Measurements from ENCODE around the gene AS3MT. TPM values are rescaled to one million over a fixed set of nuclear protein-coding genes. Genes with fewer than 3 reads are reported as not detected.
A peak's percentile ranks its signal among the peaks of the same experiment; 100 is the strongest.
"Not testable (repeated sequence)": the region's sequence is repeated elsewhere in the genome, so short reads cannot be mapped to it uniquely, and the experiment has no call there.

The AS3MT gene
- total RNA-seq, 1 experiment from 2014 or later = not detected

DNA sequence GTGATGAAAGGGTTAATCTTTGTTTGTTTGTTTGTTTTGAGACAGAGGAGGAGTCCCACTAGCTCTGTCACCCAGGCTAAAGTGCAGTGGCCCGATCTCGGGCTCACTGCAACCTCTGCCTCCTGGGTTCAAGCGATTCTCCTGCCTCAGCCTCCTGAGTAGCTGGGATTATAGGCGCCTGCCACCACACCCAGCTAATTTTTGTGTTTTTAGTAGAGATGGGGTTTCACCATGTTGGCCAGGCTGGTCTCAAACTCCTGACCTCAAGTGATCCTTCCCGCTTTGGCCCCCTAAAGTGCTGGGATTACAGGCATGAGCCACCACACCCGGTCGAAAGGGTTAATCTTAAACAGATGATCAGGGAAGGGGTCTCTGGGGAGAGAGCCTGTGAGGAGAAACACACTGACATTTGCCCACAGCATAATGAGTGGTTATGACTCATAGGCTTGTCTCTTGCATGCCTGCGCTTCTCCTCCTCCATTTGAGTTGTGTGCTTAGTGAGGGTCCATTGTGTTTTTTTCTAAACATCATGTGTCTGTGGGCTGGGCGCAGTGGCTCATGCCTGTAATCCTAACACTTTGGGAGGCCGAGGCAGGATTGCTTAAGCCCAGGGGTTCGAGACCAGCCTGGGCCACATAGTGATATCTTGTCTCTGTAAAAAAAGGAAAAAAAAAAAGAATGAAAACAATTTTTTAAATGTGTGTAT is 13.4 kb upstream of the AS3MT start:
- not testable (repeated sequence) for DNase-seq (ENCODE audit: low spot score)

DNA sequence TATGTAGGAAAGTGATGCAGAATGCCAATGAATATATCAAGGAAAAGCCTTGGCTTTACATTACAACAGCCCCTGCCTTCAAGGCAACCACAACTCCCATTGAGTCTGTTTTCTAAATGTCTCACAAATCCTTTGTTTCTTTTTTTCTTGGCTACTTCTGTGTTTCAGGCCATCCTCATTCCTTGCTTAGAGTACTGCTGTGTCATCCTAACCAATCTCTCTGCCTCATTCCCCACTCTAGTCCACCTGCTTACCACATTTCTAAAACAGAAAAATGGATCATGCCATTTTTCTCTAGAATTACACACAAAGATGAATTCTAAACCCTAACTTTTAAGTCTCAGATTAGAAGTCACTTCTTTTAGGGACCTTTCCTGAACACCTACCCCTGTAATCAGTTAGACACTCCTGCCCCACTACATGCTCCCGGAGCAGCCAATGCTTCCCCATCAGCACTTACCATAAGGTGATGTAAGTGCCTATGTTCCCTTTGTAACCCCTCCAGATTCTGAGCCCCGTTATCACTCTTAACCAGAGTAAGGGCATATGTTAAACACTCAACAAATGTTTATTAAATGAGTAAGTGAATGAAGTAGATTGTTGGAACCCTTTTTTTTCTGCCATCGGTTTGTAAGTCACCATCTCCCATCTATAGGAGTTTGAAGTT is 12.4 kb upstream of the AS3MT start:
- DNase-seq (ENCODE audit: low spot score) = no peak

DNA sequence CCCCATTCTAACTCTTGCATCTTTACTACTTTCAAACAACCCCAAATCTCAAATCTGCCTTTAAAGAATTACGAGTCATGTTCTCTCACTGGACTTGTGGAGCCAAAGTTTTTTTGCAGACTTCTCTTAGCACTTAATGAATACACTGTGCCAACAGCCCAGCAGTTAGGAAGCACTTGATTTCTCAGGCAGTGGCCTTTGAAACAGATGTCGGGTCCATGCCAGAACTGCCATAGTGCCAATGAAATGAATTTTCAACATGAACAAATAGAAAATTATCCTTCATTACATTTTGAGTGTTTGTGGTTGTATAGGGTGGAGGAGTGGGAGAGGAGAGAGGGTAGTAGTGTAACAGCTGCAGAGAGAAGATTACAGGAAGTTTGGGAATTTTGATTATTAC is 9.4 kb upstream of the AS3MT start:
- DNase-seq (ENCODE audit: low spot score) = no peak

DNA sequence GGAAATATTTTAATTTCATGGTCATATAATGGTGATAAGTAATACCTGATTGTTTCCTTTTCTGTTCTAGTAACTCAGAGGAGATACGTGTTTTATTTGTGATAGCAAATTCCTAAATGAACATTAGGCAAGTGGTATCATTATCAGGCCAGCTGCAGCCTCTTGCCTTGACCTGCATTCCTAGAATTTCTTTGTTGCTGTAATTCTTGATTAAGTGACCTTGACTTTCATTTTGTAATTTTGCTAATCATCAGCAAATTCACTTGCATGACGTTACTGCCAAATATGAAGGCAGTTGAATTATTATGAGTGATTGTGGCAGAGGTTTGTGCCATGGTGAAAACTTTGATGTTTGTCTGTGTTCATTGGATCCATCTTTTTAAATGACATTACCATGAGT is 5.6 kb upstream of the AS3MT start:
- DNase-seq (ENCODE audit: low spot score) = no peak

DNA sequence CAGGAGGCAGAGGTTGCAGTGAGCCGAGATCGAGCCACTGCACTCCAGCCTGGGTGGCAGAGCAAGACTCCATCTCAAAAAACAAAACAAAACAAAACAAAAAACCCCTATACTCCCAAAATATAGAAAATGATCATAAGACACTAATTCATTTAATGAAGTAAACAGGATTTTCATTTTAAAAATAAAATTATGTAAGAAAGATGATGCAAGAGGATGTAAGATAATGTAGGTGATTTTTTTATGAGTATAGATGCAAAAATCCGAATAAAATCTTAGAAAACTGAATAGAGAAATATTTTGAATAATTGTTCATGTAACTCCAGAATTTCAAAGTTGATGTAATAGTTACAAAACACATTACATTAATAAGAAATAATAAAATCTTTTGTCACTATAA is 3.6 kb upstream of the AS3MT start:
- no peak for DNase-seq (ENCODE audit: low spot score)

DNA sequence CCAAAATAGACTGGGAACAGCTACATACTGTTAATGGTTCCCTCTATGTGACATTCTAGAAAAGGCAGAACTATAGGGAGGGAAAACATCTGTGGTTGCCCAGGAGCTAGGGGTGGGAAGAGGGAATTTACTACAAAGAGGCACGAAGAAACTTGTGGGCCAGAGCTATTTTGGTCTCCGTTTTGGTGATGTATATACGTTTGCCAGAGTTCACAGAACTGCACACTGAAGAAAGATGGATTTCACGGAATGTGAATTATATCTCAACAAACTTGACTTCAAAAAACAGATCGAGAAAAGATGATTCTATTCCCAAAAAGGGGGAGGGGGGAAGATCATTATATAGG is 386 bp upstream of the AS3MT start:
- DNase-seq (ENCODE audit: low spot score) = no peak

DNA sequence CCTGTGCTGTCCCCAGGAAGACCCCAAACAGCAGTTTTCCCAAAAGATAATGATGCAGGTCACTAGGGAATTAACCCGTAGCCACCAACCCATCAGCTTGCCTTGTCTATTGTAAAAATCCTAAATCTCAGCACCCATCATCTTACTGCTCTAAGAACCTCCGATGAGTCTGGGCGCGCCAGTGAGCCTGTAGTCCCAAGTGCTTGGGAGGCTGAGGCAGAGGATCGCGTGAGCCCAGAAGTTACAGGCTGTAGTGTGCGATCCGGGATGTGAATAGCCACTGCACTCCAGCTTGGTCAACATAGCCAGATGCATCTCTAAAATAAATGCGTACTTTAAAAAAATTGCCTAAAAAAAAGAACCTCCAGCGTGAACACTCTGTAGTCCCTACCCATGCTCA is 951 bp downstream of the AS3MT start:
- no peak for DNase-seq (ENCODE audit: low spot score)

DNA sequence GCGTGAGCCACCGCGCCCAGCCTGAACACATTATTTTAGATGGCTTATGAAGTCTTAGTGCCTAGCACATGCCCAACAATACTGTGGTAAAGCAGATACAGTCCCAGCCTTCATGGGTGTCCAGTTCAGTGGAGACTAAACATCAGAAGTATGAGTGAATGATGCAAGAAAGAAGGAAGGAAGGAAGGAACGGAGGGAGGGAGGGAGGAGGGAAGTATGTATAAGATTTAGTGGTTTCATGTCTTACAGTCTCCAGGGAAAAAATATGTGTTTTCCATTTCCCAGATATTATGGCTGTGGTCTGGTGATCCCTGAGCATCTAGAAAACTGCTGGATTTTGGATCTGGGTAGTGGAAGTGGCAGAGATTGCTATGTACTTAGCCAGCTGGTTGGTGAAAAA is 2.9 kb downstream of the AS3MT start:
- DNase-seq (ENCODE audit: low spot score) = no peak

DNA sequence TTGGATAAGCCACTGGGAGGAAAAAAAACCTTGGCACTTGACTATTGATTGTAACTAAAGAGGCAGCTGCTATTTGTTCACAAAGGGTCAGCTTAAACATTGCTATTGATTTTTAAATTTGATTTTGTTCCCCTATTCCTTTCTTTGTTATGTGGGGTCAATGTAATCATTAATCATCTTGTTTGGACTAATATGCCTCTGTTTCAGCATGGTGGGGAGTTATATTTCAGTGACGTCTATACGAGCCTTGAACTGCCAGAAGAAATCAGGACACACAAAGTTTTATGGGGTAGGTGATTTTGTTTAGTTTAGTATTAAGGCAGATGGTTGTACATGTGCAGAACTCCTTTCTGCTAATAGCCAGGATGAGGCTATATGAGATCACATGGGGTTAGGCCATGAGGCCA is 7.5 kb downstream of the AS3MT start:
- no peak for DNase-seq (ENCODE audit: low spot score)

DNA sequence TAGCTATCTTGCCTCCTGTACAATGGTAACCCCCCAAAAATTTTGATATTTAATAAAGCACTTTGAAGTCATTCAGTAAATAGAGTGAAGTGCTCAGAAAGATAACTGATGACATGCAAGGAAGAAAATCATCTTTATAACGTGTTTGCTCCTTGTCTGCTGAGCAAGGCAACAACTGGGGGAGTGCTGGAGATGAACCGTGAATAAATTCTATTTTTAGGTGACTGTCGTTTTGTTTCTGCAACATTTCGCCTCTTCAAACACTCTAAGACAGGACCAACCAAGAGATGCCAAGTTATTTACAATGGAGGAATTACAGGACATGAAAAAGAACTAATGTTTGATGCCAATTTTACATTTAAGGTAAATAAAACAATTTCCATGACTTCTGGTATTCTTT is 9.4 kb downstream of the AS3MT start:
- DNase-seq (ENCODE audit: low spot score) = no peak

DNA sequence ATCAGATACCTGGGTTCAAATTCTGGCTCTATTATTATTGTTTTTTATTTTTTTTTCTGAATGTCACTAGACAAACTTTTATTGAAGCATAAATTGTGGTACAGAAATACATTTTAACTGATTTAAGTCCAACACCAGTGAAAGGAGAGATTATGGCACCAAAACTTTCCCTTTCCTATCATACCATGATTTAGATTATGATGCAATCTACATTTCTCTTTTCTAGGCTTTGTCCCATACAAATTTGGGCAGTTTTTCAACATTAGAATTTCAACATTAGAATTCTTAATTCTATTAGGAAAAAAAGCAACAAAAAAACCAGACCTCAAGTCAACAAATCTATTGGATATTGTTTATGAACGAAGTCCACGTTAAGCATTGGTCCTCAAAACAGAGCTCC is 11.0 kb downstream of the AS3MT start:
- DNase-seq (ENCODE audit: low spot score) = no peak

DNA sequence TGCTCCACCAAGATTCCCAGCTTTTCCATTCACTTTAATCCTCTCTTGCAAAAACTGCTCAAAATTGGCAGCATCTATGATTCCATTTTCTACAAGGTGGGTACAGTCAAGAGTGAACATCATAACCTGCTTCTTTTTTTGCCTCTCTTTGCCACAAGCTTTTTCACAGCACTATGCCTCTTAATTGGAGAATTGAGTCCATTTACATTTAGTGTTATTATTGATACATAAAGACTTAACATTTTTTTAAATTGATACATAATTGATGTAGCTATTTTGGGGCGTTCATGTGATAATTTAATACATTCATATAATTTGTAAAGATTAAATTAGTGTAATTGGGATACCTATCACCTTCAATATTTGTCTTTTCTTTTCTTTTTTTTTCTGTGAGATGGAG is 18.8 kb downstream of the AS3MT start:
- DNase-seq (ENCODE audit: low spot score) = no peak

DNA sequence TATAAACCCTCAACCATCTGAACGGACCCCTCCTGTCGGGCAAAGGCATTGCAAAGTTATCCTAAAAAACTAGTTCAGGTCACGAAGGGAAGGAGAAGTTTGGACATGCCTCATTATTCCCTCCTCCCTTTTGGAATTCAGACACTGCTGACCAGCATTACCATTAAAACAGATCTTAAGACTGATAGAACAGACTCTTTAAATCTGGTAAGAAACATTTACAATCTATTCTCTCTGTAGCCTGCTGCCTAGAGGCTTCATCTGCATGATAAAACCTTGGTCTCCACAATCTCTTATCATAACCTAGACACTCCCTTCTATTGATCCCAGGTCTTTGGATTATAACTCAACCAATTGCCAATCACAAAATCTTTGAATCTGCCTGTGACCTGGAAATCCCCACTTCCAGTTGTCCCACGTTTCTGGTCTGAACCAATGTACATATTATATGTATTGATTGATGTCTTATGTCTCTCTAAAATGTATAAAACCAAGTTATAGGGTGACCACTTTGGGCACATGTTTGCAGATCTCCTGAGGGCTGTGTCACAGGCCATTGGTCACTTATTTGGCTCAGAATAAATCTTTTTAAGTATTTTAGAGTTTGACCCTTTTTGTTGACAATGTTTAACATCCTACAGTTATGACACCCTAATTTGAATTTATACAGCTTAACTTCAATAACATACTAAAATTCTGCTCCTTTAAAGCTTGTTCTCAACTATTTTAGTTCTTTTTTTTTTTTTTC is 25.4 kb downstream of the AS3MT start:
- no peak for DNase-seq (ENCODE audit: low spot score)

DNA sequence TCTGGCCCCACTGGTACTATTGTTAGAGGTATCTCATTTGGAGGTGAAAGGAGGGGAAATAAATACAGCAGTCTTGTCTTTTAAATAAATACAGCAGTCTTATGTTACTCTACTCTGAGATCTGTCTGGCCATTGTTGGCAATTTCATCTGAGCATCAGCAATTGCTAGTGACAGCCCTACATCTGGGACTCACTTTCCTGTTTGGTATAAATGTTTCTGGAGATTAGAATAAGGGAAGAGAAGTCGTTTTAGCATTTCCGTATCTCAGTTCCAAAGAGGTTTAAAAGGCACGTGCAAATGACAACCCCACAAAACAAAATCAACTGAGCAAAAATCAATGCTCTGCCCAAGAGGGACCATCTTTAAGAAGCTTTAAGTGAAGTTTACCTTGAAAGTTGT is 30.7 kb downstream of the AS3MT start:
- no peak for DNase-seq (ENCODE audit: low spot score)

DNA sequence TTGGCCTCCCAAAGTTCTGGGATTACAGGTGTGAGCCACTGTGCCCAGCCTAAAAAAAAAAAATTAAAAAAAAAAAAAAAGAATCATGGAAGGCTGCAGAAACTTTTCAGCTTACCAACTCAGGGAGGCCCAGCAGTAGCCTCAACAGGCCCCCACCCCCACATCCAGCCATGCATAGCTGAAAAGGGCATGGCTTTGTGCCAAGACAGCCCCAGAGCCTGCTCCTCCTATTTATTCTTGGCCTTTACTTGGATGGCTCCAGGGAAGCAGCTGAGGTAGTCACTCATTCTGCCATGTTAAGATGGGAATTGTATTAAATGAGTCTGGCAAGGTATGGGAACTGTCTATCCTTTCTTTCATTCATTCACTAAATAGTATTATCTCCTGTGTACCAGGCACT is 35.1 kb downstream of the AS3MT start:
- no peak for DNase-seq (ENCODE audit: low spot score)

DNA sequence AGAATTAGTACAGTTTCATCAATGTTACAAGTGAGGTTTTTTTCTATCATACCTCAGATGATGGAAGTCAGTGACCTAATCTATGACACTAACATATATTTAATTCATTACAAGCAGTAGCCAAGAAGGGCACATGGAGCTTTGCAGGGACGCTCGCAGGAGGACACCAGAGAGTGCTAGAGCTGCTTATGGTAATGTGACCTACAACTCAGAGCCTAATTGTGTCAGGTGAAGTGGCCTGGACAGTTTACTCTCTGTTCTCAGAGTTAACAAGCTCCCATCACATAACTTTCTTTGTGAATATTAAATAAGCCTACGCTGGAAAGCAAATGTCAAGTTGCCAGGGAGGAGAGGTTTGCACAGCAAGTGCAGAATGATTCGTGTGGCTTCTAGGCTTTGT is 37.2 kb downstream of the AS3MT start:
- DNase-seq (ENCODE audit: low spot score) = no peak

DNA sequence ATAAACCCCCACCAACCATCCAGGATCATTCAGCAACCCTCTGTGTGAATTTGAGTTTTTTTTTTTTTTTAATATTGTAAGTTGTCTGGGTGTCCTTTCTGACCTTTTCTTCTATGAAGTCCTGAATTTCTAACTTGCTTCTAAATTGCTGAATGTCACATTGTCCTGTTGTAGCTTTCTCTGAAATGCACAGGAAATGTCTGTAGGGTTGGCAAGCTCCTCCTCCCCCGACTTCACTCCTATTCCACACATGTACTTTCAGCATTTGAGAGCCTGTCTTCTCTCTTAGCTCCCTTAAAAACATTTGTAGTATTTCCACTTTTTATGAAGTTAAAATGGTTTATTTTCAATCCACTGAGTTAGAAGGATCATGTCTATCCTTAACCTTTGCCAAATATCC is 45.5 kb downstream of the AS3MT start:
- DNase-seq (ENCODE audit: low spot score) = no peak

DNA sequence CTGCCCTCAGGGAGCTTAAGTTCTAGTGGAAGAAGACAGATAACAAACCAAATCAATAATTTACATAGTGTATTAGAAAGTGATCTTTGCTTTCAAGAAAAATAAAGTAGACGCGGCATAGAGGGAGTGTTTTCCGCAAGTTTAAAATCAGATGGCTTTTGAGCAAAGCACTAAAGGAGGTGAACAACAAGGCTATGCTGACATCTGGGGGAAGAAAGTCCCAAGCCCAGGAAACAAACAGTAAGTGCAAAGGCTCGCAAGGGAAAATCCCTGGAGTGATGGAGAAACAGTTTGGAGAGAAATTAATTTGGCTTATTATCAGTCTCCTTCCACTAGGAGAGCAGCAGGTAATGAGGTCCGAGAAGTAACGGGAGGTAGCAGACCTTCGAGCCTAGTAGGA is 46.9 kb downstream of the AS3MT start:
- no peak for DNase-seq (ENCODE audit: low spot score)

DNA sequence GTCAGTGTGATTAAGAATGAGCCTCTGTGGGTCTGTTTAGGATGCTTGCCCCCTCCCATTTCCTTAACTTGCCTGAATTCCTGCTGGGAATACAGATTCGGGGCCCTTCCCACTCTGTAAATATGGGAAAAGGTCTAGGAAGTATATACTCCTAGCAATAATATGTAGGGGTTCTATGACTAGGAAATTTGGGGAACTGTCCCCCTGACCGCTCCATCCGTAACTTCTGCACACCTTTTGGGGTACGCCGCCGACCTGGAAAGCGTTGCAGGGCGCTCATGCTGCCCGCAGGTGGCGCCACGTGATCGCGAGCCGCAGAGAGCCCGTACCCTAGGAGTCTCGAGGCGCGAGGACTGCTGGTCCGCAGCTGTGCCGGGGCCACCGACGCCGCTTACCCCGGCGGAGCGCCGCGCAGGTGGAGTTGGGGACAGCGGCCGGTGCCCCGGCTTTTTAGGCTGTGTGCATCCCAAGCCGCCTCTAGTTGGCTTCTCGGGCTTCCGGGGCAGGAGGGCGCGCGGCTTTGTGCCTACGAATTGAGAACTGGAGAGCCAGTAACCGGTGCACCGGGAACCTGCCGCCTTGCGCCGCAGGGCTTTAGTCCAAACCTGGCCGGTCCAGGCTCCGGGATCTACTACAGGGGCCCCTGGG is 48.2 kb downstream of the AS3MT start:
- peak; percentile 74 for DNase-seq (ENCODE audit: low spot score)

DNA sequence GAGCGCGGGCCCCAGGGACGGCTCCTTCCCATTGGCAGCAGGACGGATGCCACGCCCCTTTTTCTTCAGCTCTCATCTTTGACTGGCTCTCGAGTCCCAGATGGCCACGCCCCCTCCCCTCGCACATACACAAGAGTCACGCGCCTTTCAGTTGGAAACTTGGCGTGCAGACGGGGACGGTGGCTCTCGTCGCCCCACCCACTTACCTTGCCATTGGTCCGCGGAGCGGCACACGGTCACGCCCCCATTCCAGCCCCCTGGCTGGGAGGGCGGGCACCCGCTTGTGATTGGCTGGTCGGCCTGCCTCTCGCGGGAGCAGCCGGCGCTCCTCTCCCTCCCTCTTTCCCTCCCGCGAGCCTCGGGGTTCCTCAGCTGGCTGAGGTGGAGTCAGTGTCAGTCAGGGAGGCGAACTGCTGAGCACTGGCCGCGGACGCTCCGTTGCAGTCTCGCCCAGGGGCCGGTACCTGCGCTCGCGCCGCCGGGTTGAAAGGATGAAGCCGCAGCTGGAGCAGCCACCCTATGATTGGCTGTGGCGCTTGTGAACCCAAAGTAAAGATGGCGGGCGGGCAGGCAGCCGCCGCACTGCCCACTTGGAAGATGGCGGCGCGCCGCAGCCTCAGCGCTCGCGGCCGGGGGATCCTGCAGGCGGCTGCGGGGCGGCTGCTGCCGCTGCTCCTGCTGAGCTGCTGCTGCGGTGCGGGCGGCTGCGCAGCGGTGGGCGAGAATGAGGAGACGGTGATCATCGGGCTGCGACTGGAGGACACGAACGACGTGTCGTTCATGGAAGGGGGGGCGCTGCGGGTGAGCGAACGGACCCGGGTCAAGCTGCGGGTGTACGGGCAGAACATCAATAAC is 48.9 kb downstream of the AS3MT start, which contains the start of gene CNNM2:
Gene CNNM2 (plus strand): TSS at position 333 of the 855 bp plus-strand sequence. CDS start 187 bp downstream, at position 520.
- peak; percentile 99 for DNase-seq (ENCODE audit: low spot score)

DNA sequence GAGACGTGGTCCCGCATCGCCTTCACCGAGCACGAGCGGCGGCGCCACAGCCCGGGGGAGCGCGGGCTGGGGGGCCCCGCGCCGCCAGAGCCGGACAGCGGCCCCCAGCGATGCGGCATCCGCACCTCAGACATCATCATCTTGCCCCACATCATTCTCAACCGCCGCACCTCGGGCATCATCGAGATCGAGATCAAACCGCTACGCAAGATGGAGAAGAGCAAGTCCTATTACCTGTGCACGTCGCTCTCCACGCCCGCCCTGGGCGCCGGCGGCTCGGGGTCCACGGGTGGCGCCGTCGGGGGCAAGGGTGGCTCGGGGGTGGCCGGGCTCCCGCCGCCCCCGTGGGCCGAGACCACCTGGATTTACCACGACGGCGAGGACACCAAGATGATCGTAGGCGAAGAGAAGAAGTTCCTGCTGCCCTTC is 49.6 kb downstream of the AS3MT start:
- DNase-seq (ENCODE audit: low spot score) = no peak

Measured in HT-29 (cell line).